Mesenchymal stem cell (in vitro differentiated cells and primary cell): ENCODE measurements around the gene SDF4.
A peak's percentile ranks its signal among the peaks of the same experiment; 100 is the strongest.

Source experiments
- DNase-seq: peaks from one replicate; pipeline ENCODE4 v3.0.0-alpha.2; 2013
- H2AFZ ChIP-seq: one replicate; pipeline ENCODE4 v1.6.1; 2013; ENCODE audit warnings: low read depth, mild to moderate bottlenecking, control low read depth, inconsistent platforms, low read length, moderate library complexity
- H2AK5ac ChIP-seq: 2 replicates; pipeline ENCODE4 v1.6.1; 2013; ENCODE audit warnings: low read length, moderate library complexity, mild to moderate bottlenecking, inconsistent platforms; ENCODE audit not compliant: severe bottlenecking
- H2BK120ac ChIP-seq: one replicate; pipeline ENCODE4 v1.6.1; 2013; ENCODE audit warnings: low read depth, mild to moderate bottlenecking, inconsistent platforms, low read length, moderate library complexity
- H2BK12ac ChIP-seq, 2 experiments: one replicate each; pipeline ENCODE4 v1.6.1; 2013; ENCODE audit warnings: inconsistent platforms in 2 of 2, low read length in 2 of 2, mild to moderate bottlenecking in 2 of 2, moderate library complexity in 2 of 2, control low read depth in 1 of 2
- H2BK15ac ChIP-seq: one replicate; pipeline ENCODE4 v1.6.1; 2013; ENCODE audit warnings: mild to moderate bottlenecking, low read depth, inconsistent platforms; ENCODE audit not compliant: poor library complexity, severe bottlenecking
- H2BK5ac ChIP-seq: 2 replicates; pipeline ENCODE4 v1.6.1; 2013; ENCODE audit warnings: low read depth, mild to moderate bottlenecking, low read length, control low read depth, inconsistent platforms; ENCODE audit not compliant: poor library complexity, severe bottlenecking
- H3K14ac ChIP-seq, 2 experiments: one replicate each; pipeline ENCODE4 v1.6.1; 2013; ENCODE audit warnings: inconsistent platforms in 2 of 2, low read length in 2 of 2, control low read depth in 1 of 2, mild to moderate bottlenecking in 1 of 2, moderate library complexity in 1 of 2
- H3K18ac ChIP-seq, 2 experiments: one replicate each; pipeline ENCODE4 v1.6.1; 2013; ENCODE audit warnings: inconsistent platforms in 2 of 2, low read length in 2 of 2, control low read depth in 1 of 2, low read depth in 1 of 2, mild to moderate bottlenecking in 1 of 2
- H3K23ac ChIP-seq, 2 experiments: one replicate each; pipeline ENCODE4 v1.6.1; 2013; ENCODE audit warnings: inconsistent platforms in 2 of 2, low read length in 2 of 2, mild to moderate bottlenecking in 2 of 2, moderate library complexity in 2 of 2, control low read depth in 1 of 2
- H3K27ac ChIP-seq: 2 replicates; pipeline ENCODE4 v1.5.1; 2013; ENCODE audit warnings: mild to moderate bottlenecking, moderate library complexity, low read length, control low read depth, inconsistent platforms; ENCODE audit not compliant: poor library complexity, severe bottlenecking
- H3K27me3 ChIP-seq, 2 experiments: 2 replicates each; pipeline versions ENCODE4 v1.6.1 to v1.7.0; 2013; ENCODE audit warnings: low read length in 2 of 2, mild to moderate bottlenecking in 2 of 2, moderate library complexity in 2 of 2, control low read depth in 1 of 2, inconsistent platforms in 1 of 2; ENCODE audit not compliant: control insufficient read depth in 1 of 2, insufficient read depth in 1 of 2
- H3K36me3 ChIP-seq, 2 experiments: 2 replicates each; pipeline versions ENCODE4 v1.6.1 to v1.7.0; 2013; ENCODE audit warnings: low read length in 2 of 2, control low read depth in 1 of 2, inconsistent platforms in 1 of 2, low read depth in 1 of 2, mild to moderate bottlenecking in 1 of 2; ENCODE audit not compliant: insufficient read depth in 2 of 2, control insufficient read depth in 1 of 2
- H3K4ac ChIP-seq, 2 experiments: one replicate each; pipeline ENCODE4 v1.6.1; 2013; ENCODE audit warnings: inconsistent platforms in 2 of 2, low read length in 2 of 2, mild to moderate bottlenecking in 2 of 2, moderate library complexity in 2 of 2, control low read depth in 1 of 2, low read depth in 1 of 2
- H3K4me1 ChIP-seq: 2 replicates; pipeline ENCODE4 v1.6.1; 2013; ENCODE audit warnings: low read depth, low read length, control low read depth; ENCODE audit not compliant: control insufficient read depth, insufficient read depth
- H3K4me2 ChIP-seq: 2 replicates; pipeline ENCODE4 v1.6.1; 2013; ENCODE audit warnings: low read length, mild to moderate bottlenecking, inconsistent platforms; ENCODE audit not compliant: poor library complexity, severe bottlenecking
- H3K4me3 ChIP-seq, 2 experiments: 2 replicates each; pipeline versions ENCODE4 v1.5.1 to v1.7.0; 2013; ENCODE audit warnings: low read length in 2 of 2, mild to moderate bottlenecking in 2 of 2, control low read depth in 1 of 2, low read depth in 1 of 2; ENCODE audit not compliant: insufficient read depth in 1 of 2
- H3K79me1 ChIP-seq: replicated peaks from 2 replicates; pipeline ENCODE4 v1.6.1; 2013; ENCODE audit warnings: mild to moderate bottlenecking, control low read depth, low read length, inconsistent platforms; ENCODE audit not compliant: poor library complexity, severe bottlenecking
- H3K9ac ChIP-seq: 2 replicates; pipeline ENCODE4 v1.7.0; 2013; ENCODE audit warnings: mild to moderate bottlenecking, low read length, moderate library complexity
- H3K9me3 ChIP-seq: 2 replicates; pipeline ENCODE4 v1.7.0; 2013; ENCODE audit warnings: mild to moderate bottlenecking, low read length; ENCODE audit not compliant: control insufficient read depth
- H4K8ac ChIP-seq: one replicate; pipeline ENCODE4 v1.6.1; 2013; ENCODE audit warnings: inconsistent platforms, mild to moderate bottlenecking, low read length, moderate library complexity
- H4K91ac ChIP-seq: one replicate; pipeline ENCODE4 v1.6.1; 2013; ENCODE audit warnings: mild to moderate bottlenecking, low read length, inconsistent platforms
- WGBS: methylation state at CpG from one replicate; pipeline ENCODE4 v1.1.7; 2013; ENCODE audit warnings: mixed read lengths; 5-methylcytosine and 5-hydroxymethylcytosine counted together

The SDF4 gene

DNA sequence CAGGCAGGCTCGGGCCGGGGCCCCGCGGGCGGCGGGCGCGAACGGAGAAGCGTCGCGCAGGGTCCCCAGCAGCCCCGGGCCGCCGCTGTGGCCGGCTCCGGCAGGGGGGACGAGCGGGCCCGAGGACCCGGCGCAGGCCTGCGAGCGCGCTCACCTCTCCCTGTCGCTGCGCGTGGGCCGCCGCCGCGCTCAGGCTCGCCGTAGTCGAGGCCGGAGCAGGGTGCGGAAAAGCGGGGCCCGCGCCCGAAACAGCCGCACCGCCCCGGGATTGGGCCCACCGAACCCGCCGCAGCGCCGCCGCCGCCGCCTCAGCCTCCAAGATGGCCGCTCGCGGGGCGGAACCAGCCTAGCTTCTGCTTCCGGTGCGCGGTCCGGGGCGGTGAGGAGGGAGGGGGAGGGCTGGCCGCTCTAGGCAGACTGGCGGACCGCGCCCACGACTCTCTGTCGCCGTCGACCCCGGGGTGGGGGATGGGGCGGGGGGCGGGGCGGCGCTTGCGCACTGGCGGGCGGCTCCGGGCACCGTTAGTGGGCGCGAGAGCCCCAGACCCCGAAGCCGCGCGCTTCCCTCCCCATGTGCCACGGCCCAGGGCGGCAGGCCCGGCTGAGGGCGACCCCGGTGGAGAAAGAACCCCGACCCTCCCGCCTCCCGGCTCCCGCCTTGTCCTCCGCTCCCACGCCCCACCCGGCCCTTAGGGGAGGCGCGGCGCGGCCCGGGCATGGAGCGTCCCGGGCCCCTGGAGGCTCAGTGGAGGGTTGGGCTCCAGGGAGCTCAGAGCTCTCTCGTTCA lies 41.9 kb upstream of the SDF4 start, which contains the start of gene UBE2J2:
UBE2J2 (minus strand) TSS at position 343 of the 787 bp plus-strand sequence. CDS start 5,862 bp downstream, outside the sequence.
- H2BK5ac ChIP-seq = peak within 1 kb of the TSS; percentile 85
- peak within 1 kb of the TSS; percentile 87 for H4K8ac ChIP-seq
- H2BK15ac ChIP-seq = peak within 1 kb of the TSS; percentile 44
- H3K27ac ChIP-seq = peak within 1 kb of the TSS; percentile 2
- DNase-seq = peak; percentile 89
- 0% methylated on average over 43 of the region's 105 CpGs for WGBS
- peak within 1 kb of the TSS; percentile 95 for H3K9ac ChIP-seq
- peak within 1 kb of the TSS in 1 of 2 experiments; percentile 91 for H3K23ac ChIP-seq
- H2BK120ac ChIP-seq = no peak within 1 kb of the TSS
- H3K4me3 ChIP-seq = peak within 1 kb of the TSS; percentile 97 to 99
- H2BK12ac ChIP-seq = peak within 1 kb of the TSS in 1 of 2 experiments; percentile 54
- peaks cover 3 to 18% of the 10 kb centered on the region in 2 experiments for H3K36me3 ChIP-seq
- peak within 1 kb of the TSS; percentile 93 to 97 for H3K14ac ChIP-seq
- H2AK5ac ChIP-seq = peak within 1 kb of the TSS; percentile 1
- peak within 1 kb of the TSS; percentile 92 for H4K91ac ChIP-seq
- H3K9me3 ChIP-seq = no peaks in the 10 kb centered on the region
- H3K4me2 ChIP-seq = peak within 1 kb of the TSS; percentile 89
- peak within 1 kb of the TSS; percentile 91 for H2AFZ ChIP-seq
- H3K4ac ChIP-seq = peak within 1 kb of the TSS; percentile 81 to 90
- no peaks in the 10 kb centered on the region for H3K27me3 ChIP-seq
- H3K79me1 ChIP-seq = peaks cover 12% of the 10 kb centered on the region
- peak within 1 kb of the TSS; percentile 95 to 96 for H3K18ac ChIP-seq
- peaks cover 50% of the 10 kb centered on the region for H3K4me1 ChIP-seq

DNA sequence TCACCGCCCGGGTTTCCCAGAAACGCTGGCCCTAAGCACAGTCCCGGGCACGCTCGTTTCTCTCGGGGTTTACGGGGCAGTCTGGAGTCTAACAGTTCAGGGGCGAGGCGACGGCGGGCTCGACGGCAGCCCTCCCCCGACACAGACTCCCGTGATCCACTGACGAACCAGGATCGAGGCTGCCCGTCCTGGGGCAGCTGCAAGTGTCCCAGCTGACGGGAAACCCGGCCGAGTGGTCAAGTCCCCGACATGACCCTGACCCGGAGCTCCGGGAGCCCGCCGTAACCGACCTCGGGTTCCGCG lies 41.4 kb upstream of the SDF4 start:
- H3K4me2 ChIP-seq = peak overlapping the region; percentile 89
- H3K27me3 ChIP-seq = no peaks in the 10 kb centered on the region
- peaks cover 55% of the 10 kb centered on the region for H3K4me1 ChIP-seq
- peaks cover 12% of the 10 kb centered on the region for H3K79me1 ChIP-seq
- peak overlapping the region; percentile 68 for H2AFZ ChIP-seq
- peak overlapping the region; percentile 92 for H4K91ac ChIP-seq
- peak overlapping the region; percentile 53 to 93 for H3K14ac ChIP-seq
- no peak overlapping the region for H2AK5ac ChIP-seq
- peaks cover 8 to 23% of the 10 kb centered on the region in 2 experiments for H3K36me3 ChIP-seq
- DNase-seq = no peak
- under 1% methylated on average over 26 of the region's 31 CpGs for WGBS
- H2BK120ac ChIP-seq = no peak overlapping the region
- H3K9me3 ChIP-seq = no peaks in the 10 kb centered on the region
- peak overlapping the region; percentile 85 for H2BK5ac ChIP-seq
- H3K9ac ChIP-seq = peak overlapping the region; percentile 95
- H3K18ac ChIP-seq = peak overlapping the region; percentile 94 to 95
- no peak overlapping the region for H4K8ac ChIP-seq
- H3K4me3 ChIP-seq = peak overlapping the region; percentile 97 to 99
- peak overlapping the region; percentile 6 for H2BK15ac ChIP-seq
- H3K4ac ChIP-seq = peak overlapping the region; percentile 81 to 90
- H2BK12ac ChIP-seq = peak overlapping the region in 1 of 2 experiments; percentile 47
- H3K27ac ChIP-seq = peak overlapping the region; percentile 2
- H3K23ac ChIP-seq = peak overlapping the region in 1 of 2 experiments; percentile 85

DNA sequence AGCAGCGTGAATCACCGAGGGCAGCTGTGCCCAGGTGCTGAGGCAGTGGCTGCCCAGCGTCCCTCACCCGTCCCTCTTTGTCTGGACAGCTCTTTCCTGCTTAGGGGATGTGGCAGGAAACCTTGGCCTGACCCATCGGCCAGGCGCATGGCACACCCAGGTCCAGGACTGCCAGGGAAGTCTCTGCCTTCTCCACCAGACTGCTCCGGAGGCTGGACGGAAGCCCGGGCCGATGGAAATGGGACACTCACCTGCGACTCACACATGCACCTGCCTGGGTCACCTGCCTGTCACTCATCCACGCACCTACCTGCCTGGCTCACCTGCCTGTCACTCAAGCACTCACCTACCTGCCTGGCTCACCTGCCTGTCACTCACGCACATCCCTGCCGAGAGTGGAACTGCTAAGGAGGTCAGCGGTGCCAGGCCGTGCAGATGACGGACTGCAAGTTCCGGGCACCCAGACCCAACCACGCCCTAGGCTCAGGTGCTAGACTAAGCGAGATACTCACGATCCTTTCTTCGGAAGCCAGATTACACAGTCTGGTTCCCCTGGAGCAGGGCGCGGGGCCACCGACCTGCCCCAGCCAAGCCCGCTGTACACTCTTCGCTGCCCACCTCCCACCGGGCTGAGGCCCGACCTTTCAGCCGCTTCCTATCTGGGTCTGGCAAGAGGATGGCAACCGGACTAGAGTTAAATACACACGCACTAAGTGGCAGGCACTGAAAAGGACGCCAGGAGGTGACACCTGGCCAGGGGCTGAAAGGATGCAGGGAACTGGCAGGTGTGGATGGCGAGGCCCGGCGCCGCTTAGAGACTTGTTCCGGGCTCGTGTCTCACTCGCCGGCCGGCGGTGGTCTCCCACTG lies 40.8 kb upstream of the SDF4 start:
- peak overlapping the region; percentile 89 for H3K4me2 ChIP-seq
- no peak overlapping the region for H2BK120ac ChIP-seq
- H3K4me1 ChIP-seq = peaks cover 56% of the 10 kb centered on the region

More for the DNA sequence above, 40.8 kb upstream of the SDF4 start:
- H3K36me3 ChIP-seq = peaks cover 14 to 29% of the 10 kb centered on the region in 2 experiments
- H2BK15ac ChIP-seq = no peak overlapping the region
- H3K14ac ChIP-seq = peak overlapping the region in 1 of 2 experiments; percentile 56
- H3K18ac ChIP-seq = peak overlapping the region; percentile 94 to 95
- H3K27me3 ChIP-seq = no peaks in the 10 kb centered on the region
- H2BK5ac ChIP-seq = peak overlapping the region; percentile 85
- 58% methylated on average over 43 of the region's 43 CpGs for WGBS
- peak overlapping the region in 1 of 2 experiments; percentile 91 for H3K23ac ChIP-seq
- DNase-seq = no peak
- no peak overlapping the region for H4K8ac ChIP-seq
- H3K9me3 ChIP-seq = no peaks in the 10 kb centered on the region
- H2AFZ ChIP-seq = no peak overlapping the region
- peak overlapping the region; percentile 81 to 90 for H3K4ac ChIP-seq
- no peak overlapping the region for H2BK12ac ChIP-seq
- H2AK5ac ChIP-seq = peak overlapping the region; percentile 50
- peak overlapping the region; percentile 92 for H4K91ac ChIP-seq
- peaks cover 12% of the 10 kb centered on the region for H3K79me1 ChIP-seq
- peak overlapping the region; percentile 97 to 99 for H3K4me3 ChIP-seq
- H3K27ac ChIP-seq = peak overlapping the region; percentile 2
- H3K9ac ChIP-seq = peak overlapping the region; percentile 95
